H9 (cell line): Measurements from ENCODE around the gene EDN3. TPM values are rescaled to one million over a fixed set of nuclear protein-coding genes. Genes with fewer than 3 reads are reported as not detected.

ENCODE experiments used
- DNase-seq: peaks from one replicate; pipeline ENCODE4 v3.0.0-alpha.2; 2017
- H2AFZ ChIP-seq: one replicate; pipeline ENCODE4 v1.6.1; 2013; ENCODE audit warnings: mild to moderate bottlenecking, low read length, control low read depth, moderate library complexity
- H2AK5ac ChIP-seq: 2 replicates; pipeline ENCODE4 v1.6.1; 2013; ENCODE audit warnings: low read length, control low read depth, mixed read lengths; ENCODE audit not compliant: insufficient read length
- H2BK120ac ChIP-seq: one replicate; pipeline ENCODE4 v1.6.1; 2013; ENCODE audit warnings: low read depth, mild to moderate bottlenecking, low read length, control low read depth, inconsistent platforms; ENCODE audit not compliant: poor library complexity, severe bottlenecking
- H2BK12ac ChIP-seq: 2 replicates; pipeline ENCODE4 v1.6.1; 2013; ENCODE audit warnings: low read length, control low read depth, mixed read lengths, low read depth; ENCODE audit not compliant: insufficient read length
- H2BK15ac ChIP-seq: 2 replicates; pipeline ENCODE4 v1.6.1; 2013; ENCODE audit warnings: low read depth, low read length, control low read depth
- H2BK20ac ChIP-seq: one replicate; pipeline ENCODE4 v1.6.1; 2013; ENCODE audit warnings: low read depth, mild to moderate bottlenecking, low read length, control low read depth, inconsistent platforms; ENCODE audit not compliant: poor library complexity, severe bottlenecking
- H2BK5ac ChIP-seq: 2 replicates; pipeline ENCODE4 v1.6.1; 2013; ENCODE audit warnings: low read length, control low read depth, mixed read lengths; ENCODE audit not compliant: insufficient read length
- H3K14ac ChIP-seq: 2 replicates; pipeline ENCODE4 v1.6.1; 2013; ENCODE audit warnings: low read length, control low read depth; ENCODE audit not compliant: insufficient read depth
- H3K18ac ChIP-seq: 2 replicates; pipeline ENCODE4 v1.6.1; 2013; ENCODE audit warnings: low read depth, mild to moderate bottlenecking, mixed read lengths, low read length, control low read depth; ENCODE audit not compliant: insufficient read length
- H3K23ac ChIP-seq: 2 replicates; pipeline ENCODE4 v1.6.1; 2013; ENCODE audit warnings: low read length, control low read depth, mixed read lengths, low read depth; ENCODE audit not compliant: insufficient read length
- H3K23me2 ChIP-seq: 2 replicates; pipeline ENCODE4 v1.6.1; 2013; ENCODE audit warnings: low read depth, mild to moderate bottlenecking, mixed read lengths, low read length, control low read depth; ENCODE audit not compliant: insufficient read length, poor library complexity, severe bottlenecking
- H3K27ac ChIP-seq: 2 replicates; pipeline ENCODE4 v1.5.1; 2013; ENCODE audit warnings: low read length, control low read depth, mixed read lengths, low read depth; ENCODE audit not compliant: insufficient read length
- H3K27me3 ChIP-seq: 2 replicates; pipeline ENCODE4 v1.6.1; 2013; ENCODE audit warnings: low read length, control low read depth, inconsistent platforms; ENCODE audit not compliant: insufficient read depth
- H3K4ac ChIP-seq: 2 replicates; pipeline ENCODE4 v1.6.1; 2013; ENCODE audit warnings: low read depth, mild to moderate bottlenecking, control low read depth, inconsistent platforms, low read length, moderate library complexity
- H3K4me1 ChIP-seq: 2 replicates; pipeline ENCODE4 v1.6.1; 2013; ENCODE audit warnings: low read length, control low read depth, inconsistent platforms; ENCODE audit not compliant: insufficient read depth
- H3K4me2 ChIP-seq: 2 replicates; pipeline ENCODE4 v1.6.1; 2013; ENCODE audit warnings: low read length, control low read depth, mixed read lengths; ENCODE audit not compliant: insufficient read length, insufficient read depth
- H3K56ac ChIP-seq: 2 replicates; pipeline ENCODE4 v1.6.1; 2013; ENCODE audit warnings: low read depth, mild to moderate bottlenecking, mixed read lengths, low read length, control low read depth; ENCODE audit not compliant: insufficient read length
- H3K79me1 ChIP-seq: 2 replicates; pipeline ENCODE4 v1.6.1; 2013; ENCODE audit warnings: low read depth, mild to moderate bottlenecking, moderate library complexity, low read length, control low read depth, inconsistent platforms; ENCODE audit not compliant: insufficient read depth, poor library complexity, severe bottlenecking
- H3K79me2 ChIP-seq: 2 replicates; pipeline ENCODE4 v1.6.1; 2013; ENCODE audit warnings: low read length, control low read depth, inconsistent platforms; ENCODE audit not compliant: insufficient read depth
- H3K9ac ChIP-seq: 2 replicates; pipeline ENCODE4 v1.6.1; 2013; ENCODE audit warnings: low read length, control low read depth, mixed read lengths; ENCODE audit not compliant: insufficient read length; ENCODE audit errors: extremely low read depth
- H3K9me3 ChIP-seq: one replicate; pipeline ENCODE4 v1.6.1; 2013; ENCODE audit warnings: low read depth, low read length, inconsistent platforms; ENCODE audit not compliant: control insufficient read depth
- H3T11ph ChIP-seq: one replicate; pipeline ENCODE4 v1.6.1; 2013; ENCODE audit warnings: mild to moderate bottlenecking, low read length, control low read depth, inconsistent platforms
- H4K20me1 ChIP-seq: one replicate; pipeline ENCODE4 v1.6.1; 2013; ENCODE audit not compliant: control insufficient read depth, insufficient read length, insufficient read depth
- H4K5ac ChIP-seq: 2 replicates; pipeline ENCODE4 v1.6.1; 2013; ENCODE audit warnings: low read depth, mild to moderate bottlenecking, mixed read lengths, low read length, control low read depth; ENCODE audit not compliant: insufficient read length
- H4K8ac ChIP-seq: replicated peaks from 2 replicates; pipeline ENCODE4 v1.6.1; 2013; ENCODE audit warnings: low read length, control low read depth, mixed read lengths, low read depth; ENCODE audit not compliant: insufficient read length
- H4K91ac ChIP-seq: 2 replicates; pipeline ENCODE4 v1.6.1; 2013; ENCODE audit warnings: low read depth, mild to moderate bottlenecking, moderate library complexity, mixed read lengths, low read length, control low read depth; ENCODE audit not compliant: insufficient read length
- H3K27ac Mint-ChIP-seq, 3 experiments: 2 replicates in 2 of 3; 3 replicates in 1 of 3; pipeline ENCODE4 v1.8.0; 2020 to 2021; ENCODE audit warnings: mixed read lengths in 3 of 3, mild to moderate bottlenecking in 1 of 3, moderate library complexity in 1 of 3
- H3K27me3 Mint-ChIP-seq: 2 replicates; pipeline ENCODE4 v1.8.0; 2021; ENCODE audit warnings: low read depth, mild to moderate bottlenecking, moderate library complexity, mixed read lengths
- H3K36me3 Mint-ChIP-seq, 3 experiments: 2 replicates in 2 of 3; 3 replicates in 1 of 3; pipeline ENCODE4 v1.8.0; 2020 to 2021; ENCODE audit warnings: low read depth in 3 of 3, mixed read lengths in 3 of 3; ENCODE audit not compliant: insufficient read depth in 1 of 3
- H3K4me1 Mint-ChIP-seq, 2 experiments: 2 replicates each; pipeline ENCODE4 v1.8.0; 2020; ENCODE audit warnings: mixed read lengths in 2 of 2
- H3K4me3 Mint-ChIP-seq, 2 experiments: 2 replicates in 1 of 2; 3 replicates in 1 of 2; pipeline ENCODE4 v1.8.0; 2020 to 2021; ENCODE audit warnings: mild to moderate bottlenecking in 2 of 2, mixed read lengths in 2 of 2, moderate library complexity in 1 of 2
- H3K9me3 Mint-ChIP-seq, 2 experiments: 2 replicates in 1 of 2; 3 replicates in 1 of 2; pipeline ENCODE4 v1.8.0; 2020; ENCODE audit warnings: mild to moderate bottlenecking in 2 of 2, mixed read lengths in 2 of 2, moderate library complexity in 1 of 2
- WGBS: extraction: QIAGEN DNeasy Blood & Tissue Kit; methylation state at CpG from one replicate; pipeline ENCODE4 v1.1.7; 2013; ENCODE audit warnings: missing lambda C conversion rate, low lambda C conversion rate, mixed read lengths; ENCODE audit not compliant: insufficient read length; ENCODE audit errors: extremely low coverage; 5-methylcytosine and 5-hydroxymethylcytosine counted together
- total RNA-seq: library from RNA; stranded (reverse); gene quantifications from 2 replicates; pipeline ENCODE4 v1.2.1, GENCODE V29; 2021
- TF ChIP-seq, protein P1 (sequence below): fragments of 200-600 bp; sonication (generic); conservative IDR thresholded peaks from 3 replicates; pipeline ENCODE4 v1.8.0; 2021; ENCODE audit warnings: antibody characterized with exemption, mild to moderate bottlenecking

The EDN3 gene
- total RNA-seq, 1 experiment from 2014 or later: 0.20 TPM

DNA sequence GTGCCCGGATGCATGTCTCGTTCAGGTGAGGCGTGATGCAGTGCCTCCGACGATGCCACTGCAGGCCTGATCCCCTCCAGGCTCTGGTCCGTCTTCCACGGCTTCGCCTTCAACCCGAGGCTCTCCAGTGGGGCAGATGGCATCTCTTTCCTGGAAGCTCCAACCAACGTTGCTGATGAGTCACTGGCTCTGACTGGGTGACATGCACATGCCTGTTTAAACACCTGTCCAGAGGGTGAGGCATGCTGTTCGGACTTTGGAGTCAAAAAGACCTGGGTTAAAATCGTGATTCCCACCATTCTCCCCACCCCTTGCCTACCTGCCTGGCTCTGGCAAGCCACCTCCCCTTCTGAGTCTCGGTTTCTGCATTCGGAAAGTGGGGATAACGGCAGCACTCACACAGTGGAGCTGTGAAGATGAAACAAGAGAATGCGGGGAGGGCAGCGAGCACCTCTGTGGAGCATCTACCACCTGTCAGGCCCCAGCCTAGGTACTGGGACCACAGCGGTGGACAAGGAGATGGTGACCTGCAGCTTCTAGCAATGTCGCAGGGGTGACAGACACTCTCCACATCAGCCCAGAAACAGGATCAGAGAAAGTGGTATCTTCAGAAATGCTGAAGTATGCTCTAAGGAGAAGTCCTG is 8.5 kb upstream of the EDN3 start:
- TF ChIP-seq, protein P1, sequence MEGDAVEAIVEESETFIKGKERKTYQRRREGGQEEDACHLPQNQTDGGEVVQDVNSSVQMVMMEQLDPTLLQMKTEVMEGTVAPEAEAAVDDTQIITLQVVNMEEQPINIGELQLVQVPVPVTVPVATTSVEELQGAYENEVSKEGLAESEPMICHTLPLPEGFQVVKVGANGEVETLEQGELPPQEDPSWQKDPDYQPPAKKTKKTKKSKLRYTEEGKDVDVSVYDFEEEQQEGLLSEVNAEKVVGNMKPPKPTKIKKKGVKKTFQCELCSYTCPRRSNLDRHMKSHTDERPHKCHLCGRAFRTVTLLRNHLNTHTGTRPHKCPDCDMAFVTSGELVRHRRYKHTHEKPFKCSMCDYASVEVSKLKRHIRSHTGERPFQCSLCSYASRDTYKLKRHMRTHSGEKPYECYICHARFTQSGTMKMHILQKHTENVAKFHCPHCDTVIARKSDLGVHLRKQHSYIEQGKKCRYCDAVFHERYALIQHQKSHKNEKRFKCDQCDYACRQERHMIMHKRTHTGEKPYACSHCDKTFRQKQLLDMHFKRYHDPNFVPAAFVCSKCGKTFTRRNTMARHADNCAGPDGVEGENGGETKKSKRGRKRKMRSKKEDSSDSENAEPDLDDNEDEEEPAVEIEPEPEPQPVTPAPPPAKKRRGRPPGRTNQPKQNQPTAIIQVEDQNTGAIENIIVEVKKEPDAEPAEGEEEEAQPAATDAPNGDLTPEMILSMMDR: no peak
- no peaks in the 10 kb centered on the region for H3K79me1 ChIP-seq
- H3K23ac ChIP-seq: no peak overlapping the region
- H3K4me2 ChIP-seq: no peak overlapping the region
- no peaks in the 10 kb centered on the region; the same call in 1 of the 2 replicates for H3K27me3 ChIP-seq
- no peak overlapping the region for H4K91ac ChIP-seq
- no peaks in the 10 kb centered on the region for H3K9me3 ChIP-seq
- H4K8ac ChIP-seq: no peak overlapping the region
- no peak overlapping the region for H3K18ac ChIP-seq
- H3K23me2 ChIP-seq: no peaks in the 10 kb centered on the region
- H3K36me3 Mint-ChIP-seq: no peaks in the 10 kb centered on the region
- no peak overlapping the region for H4K5ac ChIP-seq
- H3K9ac ChIP-seq: no peak overlapping the region
- H3K56ac ChIP-seq: no peak overlapping the region
- no peak overlapping the region for H2BK15ac ChIP-seq
- H3K4me1 Mint-ChIP-seq: peaks cover 3 to 5% of the 10 kb centered on the region in 2 experiments; a peak in 3 of 4 replicates
- no peak overlapping the region for H2AK5ac ChIP-seq
- no peak for DNase-seq
- no peaks in the 10 kb centered on the region for H3K9me3 Mint-ChIP-seq
- H2BK20ac ChIP-seq: no peak overlapping the region
- H3K4me3 Mint-ChIP-seq: no peak overlapping the region
- H2BK12ac ChIP-seq: no peak overlapping the region
- H3K27ac ChIP-seq: no peak overlapping the region
- no peak overlapping the region for H3K27ac Mint-ChIP-seq
- H2AFZ ChIP-seq: no peak overlapping the region
- no peak overlapping the region for H3T11ph ChIP-seq
- no peak overlapping the region; the same call in 1 of the 2 replicates for H3K14ac ChIP-seq
- no peak overlapping the region for H2BK120ac ChIP-seq
- WGBS: no CpG with 5 or more reads among the region's 19 CpGs
- no peak overlapping the region for H3K4ac ChIP-seq
- no peaks in the 10 kb centered on the region for H4K20me1 ChIP-seq
- H3K27me3 Mint-ChIP-seq: peaks cover 69% of the 10 kb centered on the region
- no peaks in the 10 kb centered on the region for H3K4me1 ChIP-seq
- H2BK5ac ChIP-seq: no peak overlapping the region
- no peaks in the 10 kb centered on the region for H3K79me2 ChIP-seq
